ENCODE data around the gene HDAC9. TPM values are rescaled to one million over a fixed set of nuclear protein-coding genes. Genes with fewer than 3 reads are reported as not detected.

Gene HDAC9
- polyA plus RNA-seq, 1 of the 3 experiments (the other 2 are of a cell fraction) = 11.6 TPM

DNA sequence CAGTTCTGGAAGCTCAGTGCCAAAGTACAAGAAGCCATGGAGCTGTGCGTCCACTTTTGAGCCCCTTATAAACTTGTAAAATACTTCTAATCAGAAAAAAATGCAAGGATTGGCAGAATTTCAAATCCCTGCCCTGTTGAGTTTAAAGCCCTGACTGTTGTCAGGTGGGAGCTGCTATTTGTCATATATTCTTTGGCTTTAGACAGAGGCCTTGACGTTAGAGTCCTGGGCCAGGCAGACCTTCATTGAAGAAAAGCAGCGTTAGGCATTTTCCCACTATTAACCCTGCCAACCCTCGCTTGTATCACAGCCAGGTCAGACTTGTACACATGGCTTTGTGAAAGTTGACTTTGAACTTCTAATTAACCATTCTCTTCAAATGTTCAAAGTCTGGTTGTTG, 466.5 kb downstream of the HDAC9 start:
- H3K9me3 ChIP-seq = no peaks in the 10 kb centered on the region
- no peak overlapping the region for H2AFZ ChIP-seq (ENCODE audit: low read depth)
- no peaks in the 10 kb centered on the region for H3K27me3 ChIP-seq (ENCODE audit: insufficient read depth)
- no peaks in the 10 kb centered on the region for H3K9me2 ChIP-seq
- peaks cover 3% of the 10 kb centered on the region for H3F3A ChIP-seq (replicated peaks; ENCODE audit: insufficient read depth)
- H3K36me3 ChIP-seq (replicated peaks in 1 of 2; ENCODE audit: control insufficient read depth in 1 of 2, insufficient read depth in 2 of 2, low read length in 1 of 2) = peaks cover 9 to 37% of the 10 kb centered on the region in 2 experiments
- POLR2A ChIA-PET = no interaction called here
- peak overlapping the region in 1 of 2 experiments; percentile 77; a peak in 2 of 4 replicates for H3K27ac ChIP-seq (ENCODE audit: low read depth in 2 of 2, low read length in 1 of 2)
- no peak overlapping the region for H3K4me3 ChIP-seq (ENCODE audit: low read depth in 2 of 2, low read length in 1 of 2)
- CTCF ChIA-PET = interaction anchor here (0.6 to 1.6 kb wide), 2 partner anchors 8 to 194 kb away, joined by 3 to 7 read pairs; no protein-coding TSS in a partner anchor
- peaks cover 0 to 4% of the 10 kb centered on the region in 2 experiments; a peak in 3 of 4 replicates for H3K4me1 ChIP-seq (ENCODE audit: control insufficient read depth in 1 of 2, insufficient read depth in 2 of 2, low read depth in 1 of 2, low read length in 1 of 2)
- no peak overlapping the region for H3K9ac ChIP-seq
- WGBS (ENCODE audit: low lambda C conversion rate) = 62% methylated on average over 4 of the region's 4 CpGs
- H4K20me1 ChIP-seq (ENCODE audit: insufficient read depth) = no peaks in the 10 kb centered on the region
- no peak for DNase-seq
- no peaks in the 10 kb centered on the region for H3K79me2 ChIP-seq (ENCODE audit: insufficient read depth)
- no peak overlapping the region for H3K4me2 ChIP-seq
- TF ChIP-seq ELF1 (IDR thresholded peaks at IDR 0.05) (no peak), EZH2phosphoT487 (IDR thresholded peaks at IDR 0.05; ENCODE audit: borderline replicate concordance, low read depth) (no peak), JUND (IDR thresholded peaks at IDR 0.05) (0 out of 2 replicates have a peak, but pooled peaks have one; percentile 24), CHD2 (IDR thresholded peaks at IDR 0.05; ENCODE audit: low read length, partially characterized antibody) (no peak), MAX (IDR thresholded peaks at IDR 0.05; ENCODE audit: low read depth) (0 out of 2 replicates have a peak, but pooled peaks have one; percentile 27), MEF2A (IDR thresholded peaks at IDR 0.05; ENCODE audit: borderline replicate concordance, low read depth) (no peak), PBX3 (IDR thresholded peaks at IDR 0.05) (peak; percentile 86), SIN3A (IDR thresholded peaks at IDR 0.05; ENCODE audit: borderline replicate concordance, low read depth, low read length) (no peak), NFIC (IDR thresholded peaks at IDR 0.05; ENCODE audit: borderline replicate concordance) (peak; percentile 78), NRF1 (IDR thresholded peaks at IDR 0.05; ENCODE audit: low read depth, low read length) (no peak), RFX5 (IDR thresholded peaks at IDR 0.05; ENCODE audit: low read length) (no peak), RAD21 (IDR thresholded peaks at IDR 0.05; ENCODE audit: low read length) (no peak), POLR2AphosphoS5 (IDR thresholded peaks at IDR 0.05; ENCODE audit: low read depth, low read length) (no peak), TCF12 (IDR thresholded peaks at IDR 0.05) (peak; percentile 84), RXRA (IDR thresholded peaks at IDR 0.05; ENCODE audit: borderline replicate concordance, low read depth) (no peak), TEAD4 (IDR thresholded peaks at IDR 0.05; ENCODE audit: borderline replicate concordance, insufficient read depth) (no peak), GABPA (IDR thresholded peaks at IDR 0.05; ENCODE audit: low read depth) (no peak), RCOR1 (IDR thresholded peaks at IDR 0.05; ENCODE audit: low read length) (no peak), FOXM1 (IDR thresholded peaks at IDR 0.05; ENCODE audit: low read depth) (no peak), SMC3 (IDR thresholded peaks at IDR 0.05; ENCODE audit: low read depth, low read length) (no peak), MXI1 (IDR thresholded peaks at IDR 0.05; ENCODE audit: low read depth, low read length) (no peak), GATA2 (CRISPR knock-in tag; IDR thresholded peaks at IDR 0.05) (no peak), EP300 (IDR thresholded peaks at IDR 0.05; ENCODE audit: borderline replicate concordance in 1 of 2, low read depth in 1 of 2, low read length in 1 of 2) (0 out of 4 replicates have a peak, but pooled peaks of 1 of the 2 experiments have one; percentile 50), YY1 (IDR thresholded peaks at IDR 0.05; ENCODE audit: low read depth) (no peak), USF1 (IDR thresholded peaks at IDR 0.05; ENCODE audit: borderline replicate concordance, low read depth) (no peak), FOXJ3 (CRISPR knock-in tag; IDR thresholded peaks at IDR 0.05) (no peak), USF2 (IDR thresholded peaks at IDR 0.05; ENCODE audit: borderline replicate concordance, low read depth, low read length) (no peak)
- TF ChIP-seq, protein P1, sequence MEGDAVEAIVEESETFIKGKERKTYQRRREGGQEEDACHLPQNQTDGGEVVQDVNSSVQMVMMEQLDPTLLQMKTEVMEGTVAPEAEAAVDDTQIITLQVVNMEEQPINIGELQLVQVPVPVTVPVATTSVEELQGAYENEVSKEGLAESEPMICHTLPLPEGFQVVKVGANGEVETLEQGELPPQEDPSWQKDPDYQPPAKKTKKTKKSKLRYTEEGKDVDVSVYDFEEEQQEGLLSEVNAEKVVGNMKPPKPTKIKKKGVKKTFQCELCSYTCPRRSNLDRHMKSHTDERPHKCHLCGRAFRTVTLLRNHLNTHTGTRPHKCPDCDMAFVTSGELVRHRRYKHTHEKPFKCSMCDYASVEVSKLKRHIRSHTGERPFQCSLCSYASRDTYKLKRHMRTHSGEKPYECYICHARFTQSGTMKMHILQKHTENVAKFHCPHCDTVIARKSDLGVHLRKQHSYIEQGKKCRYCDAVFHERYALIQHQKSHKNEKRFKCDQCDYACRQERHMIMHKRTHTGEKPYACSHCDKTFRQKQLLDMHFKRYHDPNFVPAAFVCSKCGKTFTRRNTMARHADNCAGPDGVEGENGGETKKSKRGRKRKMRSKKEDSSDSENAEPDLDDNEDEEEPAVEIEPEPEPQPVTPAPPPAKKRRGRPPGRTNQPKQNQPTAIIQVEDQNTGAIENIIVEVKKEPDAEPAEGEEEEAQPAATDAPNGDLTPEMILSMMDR (IDR thresholded peaks at IDR 0.05) = no peak
- TF ChIP-seq, protein P2, sequence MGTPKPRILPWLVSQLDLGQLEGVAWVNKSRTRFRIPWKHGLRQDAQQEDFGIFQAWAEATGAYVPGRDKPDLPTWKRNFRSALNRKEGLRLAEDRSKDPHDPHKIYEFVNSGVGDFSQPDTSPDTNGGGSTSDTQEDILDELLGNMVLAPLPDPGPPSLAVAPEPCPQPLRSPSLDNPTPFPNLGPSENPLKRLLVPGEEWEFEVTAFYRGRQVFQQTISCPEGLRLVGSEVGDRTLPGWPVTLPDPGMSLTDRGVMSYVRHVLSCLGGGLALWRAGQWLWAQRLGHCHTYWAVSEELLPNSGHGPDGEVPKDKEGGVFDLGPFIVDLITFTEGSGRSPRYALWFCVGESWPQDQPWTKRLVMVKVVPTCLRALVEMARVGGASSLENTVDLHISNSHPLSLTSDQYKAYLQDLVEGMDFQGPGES (IDR thresholded peaks at IDR 0.05; ENCODE audit: low read depth, low read length) = no peak

Data from SK-N-SH (cell line).